Breast epithelium (tissue), 4 donors: Measurements from ENCODE around the gene RYK. TPM values are rescaled to one million over a fixed set of nuclear protein-coding genes. Genes with fewer than 3 reads are reported as not detected.
A peak's percentile ranks its signal among the peaks of the same experiment; 100 is the strongest.

Experiments
- DNase-seq, 2 donors: peaks; one replicate each; pipeline ENCODE4 v3.0.0-alpha.2; 2019; ENCODE audit warnings: low spot score in 2 of 2
- H3K27ac ChIP-seq, 2 donors: fragments of 200-600 bp; sonication (generic) in 1 of 2; one replicate each; pipeline ENCODE4 v1.5.1; 2016 to 2019; ENCODE audit warnings: mild to moderate bottlenecking in 1 of 2
- H3K27me3 ChIP-seq, 2 donors: fragments of 200-600 bp; sonication (generic) in 1 of 2; one replicate each; pipeline versions ENCODE4 v1.5.1 to v1.6.0; 2017 to 2019; ENCODE audit warnings: control low read depth in 1 of 2, mild to moderate bottlenecking in 1 of 2
- H3K36me3 ChIP-seq: fragments of 200-600 bp; one replicate; pipeline ENCODE4 v1.5.1; 2019
- H3K4me1 ChIP-seq, 2 donors: fragments of 200-600 bp; sonication (generic); one replicate each; pipeline ENCODE4 v1.5.1; 2016 to 2019; ENCODE audit warnings: control low read depth in 1 of 2
- H3K4me3 ChIP-seq, 3 donors: fragments of 200-600 bp; sonication (generic); 1 replicate in 2 of 3; 2 replicates in 1 of 3; pipeline ENCODE4 v1.5.1; 2016 to 2019; ENCODE audit warnings: mild to moderate bottlenecking in 3 of 3, moderate library complexity in 2 of 3
- H3K9me3 ChIP-seq, 2 donors: fragments of 200-600 bp; sonication (generic) in 1 of 2; one replicate each; pipeline ENCODE4 v1.5.1; 2016 to 2019; ENCODE audit warnings: control low read depth in 1 of 2
- POLR2A ChIP-seq: fragments of 450-650 bp; IDR thresholded peaks from one replicate; pipeline ENCODE4 v1.6.1; 2016; ENCODE audit warnings: antibody characterized with exemption, mild to moderate bottlenecking, moderate library complexity
- POLR2AphosphoS5 ChIP-seq, 3 donors: sonication (generic); formaldehyde crosslinking; IDR thresholded peaks; one replicate each; pipeline ENCODE4 v1.6.1; 2017; ENCODE audit warnings: antibody characterized with exemption in 3 of 3
- intact Hi-C: fragments of 100-400 bp; cut with DNase I; formaldehyde crosslinking; loops from one replicate; pipeline ENCODE4 v1.15.1; 2023; ENCODE audit warnings: low total_unique reads
- total RNA-seq, 3 donors: library from RNA; depleted of rRNA; stranded (reverse); fragments of >200 nt; gene quantifications; one replicate each; pipeline ENCODE4 v1.1.0, GENCODE V29; 2016
- TF ChIP-seq, protein P1 (sequence below), 3 donors: fragments of 450-650 bp; IDR thresholded peaks; one replicate each; pipeline ENCODE4 v1.5.1; 2016 to 2017; ENCODE audit warnings: antibody characterized with exemption in 3 of 3, mild to moderate bottlenecking in 3 of 3, moderate library complexity in 3 of 3

The RYK gene
- total RNA-seq, 3 donors from 2014 or later = 77.9 to 153 (median 150) TPM

DNA sequence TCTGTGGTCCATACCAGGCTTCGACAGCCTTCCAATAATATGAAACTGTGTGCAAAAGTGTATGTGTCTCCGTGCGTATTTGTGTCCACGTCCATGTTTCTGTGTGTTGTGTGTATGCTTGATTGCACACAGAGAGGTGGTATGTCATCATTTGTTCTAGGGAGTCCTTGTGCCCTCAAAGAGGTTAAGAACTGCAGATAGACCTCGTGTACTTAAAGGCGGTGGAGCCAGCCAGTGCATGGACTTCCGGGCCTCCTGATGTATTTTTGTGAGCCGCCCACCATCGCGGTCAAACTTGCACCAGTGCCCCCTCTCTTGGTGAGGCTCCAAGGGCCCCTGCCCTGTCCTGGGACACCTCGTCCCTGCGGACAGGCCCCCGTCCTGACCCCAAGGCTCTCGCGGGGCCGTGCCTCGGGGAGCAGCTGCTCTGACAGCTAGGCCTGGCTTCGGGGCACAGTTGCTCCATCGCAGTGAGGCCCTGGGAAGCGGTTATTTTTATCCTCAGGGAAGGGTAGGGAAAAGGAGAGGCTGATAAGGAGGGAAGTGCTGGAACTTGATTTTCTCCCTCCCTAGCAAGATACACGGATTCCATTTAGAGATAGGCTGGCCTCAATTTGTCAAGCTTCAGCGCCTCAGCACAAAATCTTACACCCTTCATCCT is 1.2 kb upstream of the RYK start:
- intact Hi-C loops = loop anchor here (2.0 kb wide), 1 partner anchor 77 kb away; no protein-coding TSS in a partner anchor
- Histone ChIP-seq H3K4me1 (peaks cover 0 to 6% of the 10 kb centered on the region in 2 donors), H3K27me3 (no peaks in the 10 kb centered on the region), H3K27ac (peak overlapping the region in 1 of 2 donors; percentile 99), H3K4me3 (no peak overlapping the region), H3K9me3 (no peaks in the 10 kb centered on the region), H3K36me3 (no peaks in the 10 kb centered on the region)
- DNase-seq = no peak
- TF ChIP-seq, protein P1, sequence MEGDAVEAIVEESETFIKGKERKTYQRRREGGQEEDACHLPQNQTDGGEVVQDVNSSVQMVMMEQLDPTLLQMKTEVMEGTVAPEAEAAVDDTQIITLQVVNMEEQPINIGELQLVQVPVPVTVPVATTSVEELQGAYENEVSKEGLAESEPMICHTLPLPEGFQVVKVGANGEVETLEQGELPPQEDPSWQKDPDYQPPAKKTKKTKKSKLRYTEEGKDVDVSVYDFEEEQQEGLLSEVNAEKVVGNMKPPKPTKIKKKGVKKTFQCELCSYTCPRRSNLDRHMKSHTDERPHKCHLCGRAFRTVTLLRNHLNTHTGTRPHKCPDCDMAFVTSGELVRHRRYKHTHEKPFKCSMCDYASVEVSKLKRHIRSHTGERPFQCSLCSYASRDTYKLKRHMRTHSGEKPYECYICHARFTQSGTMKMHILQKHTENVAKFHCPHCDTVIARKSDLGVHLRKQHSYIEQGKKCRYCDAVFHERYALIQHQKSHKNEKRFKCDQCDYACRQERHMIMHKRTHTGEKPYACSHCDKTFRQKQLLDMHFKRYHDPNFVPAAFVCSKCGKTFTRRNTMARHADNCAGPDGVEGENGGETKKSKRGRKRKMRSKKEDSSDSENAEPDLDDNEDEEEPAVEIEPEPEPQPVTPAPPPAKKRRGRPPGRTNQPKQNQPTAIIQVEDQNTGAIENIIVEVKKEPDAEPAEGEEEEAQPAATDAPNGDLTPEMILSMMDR (IDR thresholded peaks at IDR 0.05) = no peak
- TF ChIP-seq POLR2A (no peak), POLR2AphosphoS5 (IDR thresholded peaks at IDR 0.05) (no peak)

DNA sequence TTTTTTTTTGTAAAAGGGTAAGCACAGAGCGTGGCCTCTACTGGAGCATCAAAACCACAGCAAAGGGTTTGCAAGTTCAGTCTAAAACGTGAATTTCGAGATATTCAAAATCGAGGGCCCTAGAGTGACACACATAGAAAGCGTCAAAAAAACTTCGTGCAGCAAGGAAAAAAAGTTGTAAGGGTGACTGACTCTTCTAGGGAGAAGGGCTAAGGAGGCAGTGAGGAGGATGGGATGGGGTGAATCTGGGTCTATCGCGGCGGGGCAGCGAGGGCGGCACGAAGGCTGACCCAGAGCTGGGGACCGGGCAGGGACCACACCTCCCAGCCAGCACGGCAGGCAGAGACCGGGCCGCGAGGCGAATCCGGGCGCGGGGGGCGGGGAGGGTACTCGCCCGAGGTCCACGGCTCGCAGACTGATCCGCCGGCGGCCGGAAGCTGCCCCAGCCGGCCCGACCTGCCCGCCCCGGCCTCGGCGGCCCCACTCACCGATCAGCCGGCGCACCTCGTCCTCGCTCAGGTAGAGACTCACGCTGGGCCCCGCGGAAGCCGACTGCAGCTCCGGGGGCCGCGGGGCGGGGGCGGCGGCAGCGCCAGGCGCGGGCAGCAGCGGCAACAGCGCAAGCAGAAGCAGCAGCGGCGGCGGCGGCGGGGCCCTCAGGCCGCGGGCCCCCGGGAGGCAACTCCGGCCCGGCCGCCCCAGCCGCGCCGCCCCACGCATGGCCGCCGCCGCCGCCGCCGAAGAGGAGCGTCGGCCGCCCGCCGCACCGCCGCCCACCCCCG is 533 bp downstream of the RYK start:
- Histone ChIP-seq H3K4me3 (peak overlapping the region; percentile 82 to 99 (median 85)), H3K27me3 (no peaks in the 10 kb centered on the region), H3K4me1 (peaks cover 0 to 6% of the 10 kb centered on the region in 2 donors), H3K27ac (peak overlapping the region; percentile 92 to 99), H3K9me3 (no peaks in the 10 kb centered on the region), H3K36me3 (no peaks in the 10 kb centered on the region)
- DNase-seq = peak in 1 of 2 donors; percentile 57
- peak in 2 of 3 donors; percentile 14 to 34 for TF ChIP-seq POLR2AphosphoS5 (IDR thresholded peaks at IDR 0.05)
- TF ChIP-seq, protein P1 (IDR thresholded peaks at IDR 0.05) = no peak
- intact Hi-C loops = no loop called here

DNA sequence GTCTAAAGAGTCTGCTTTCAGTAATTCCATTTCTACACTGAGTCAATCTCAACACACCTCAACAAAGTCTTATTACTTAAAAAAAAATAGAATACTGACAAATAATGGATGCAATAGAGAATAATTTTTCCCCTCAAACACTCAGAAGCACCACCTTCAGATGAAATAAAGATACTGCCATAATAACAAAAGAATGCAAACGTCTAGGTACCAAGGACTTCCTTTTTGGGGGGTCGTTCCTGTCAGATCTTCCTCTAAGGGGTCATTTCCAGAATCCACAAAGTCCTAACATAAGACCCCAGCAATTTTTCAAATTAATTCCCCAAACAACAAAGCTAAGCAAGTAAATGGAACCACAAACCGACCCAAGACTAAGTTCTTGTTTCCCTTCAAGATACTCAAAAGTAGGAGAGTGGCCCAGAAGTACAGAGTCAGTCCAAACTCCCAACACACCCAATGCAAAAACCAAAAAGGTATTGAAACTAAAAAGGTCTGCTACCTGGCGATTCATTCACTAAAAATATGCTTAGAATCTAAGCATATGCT is 1.3 kb downstream of the RYK start:
- H3K27me3 ChIP-seq = no peaks in the 10 kb centered on the region
- peaks cover 0 to 6% of the 10 kb centered on the region in 2 donors for H3K4me1 ChIP-seq
- peak overlapping the region; percentile 82 to 99 (median 85) for H3K4me3 ChIP-seq
- no peaks in the 10 kb centered on the region for H3K36me3 ChIP-seq
- H3K27ac ChIP-seq = peak overlapping the region; percentile 33 to 92
- intact Hi-C loops = no loop called here
- TF ChIP-seq, protein P1 (IDR thresholded peaks at IDR 0.05) = no peak
- TF ChIP-seq POLR2A = no peak
- TF ChIP-seq POLR2AphosphoS5 (IDR thresholded peaks at IDR 0.05) = no peak
- no peaks in the 10 kb centered on the region for H3K9me3 ChIP-seq
- no peak for DNase-seq

DNA sequence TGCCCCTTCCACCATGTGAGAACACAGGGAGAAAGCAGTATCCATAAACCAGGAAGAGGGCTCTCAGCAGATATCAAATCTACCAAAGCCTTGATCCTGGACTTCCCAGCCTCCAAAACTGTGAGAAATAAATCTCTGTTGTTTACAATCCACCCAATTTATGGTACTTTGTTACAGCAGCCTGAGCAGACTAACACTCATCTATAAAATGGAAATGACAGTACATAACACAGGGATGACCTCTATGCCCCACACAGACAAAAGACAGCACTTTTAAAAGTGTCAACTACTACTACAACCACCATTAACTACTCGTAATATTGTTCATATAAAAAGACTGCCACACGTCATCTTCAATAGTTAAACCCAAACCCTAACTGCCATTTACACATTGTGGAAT is 5.7 kb downstream of the RYK start:
- intact Hi-C loops = no loop called here
- peaks cover 0 to 12% of the 10 kb centered on the region in 2 donors for H3K4me1 ChIP-seq
- H3K27ac ChIP-seq = peak overlapping the region; percentile 9 to 81

More for the DNA sequence above, 5.7 kb downstream of the RYK start:
- no peak for DNase-seq
- Histone ChIP-seq H3K27me3 (no peaks in the 10 kb centered on the region), H3K9me3 (no peaks in the 10 kb centered on the region), H3K36me3 (no peaks in the 10 kb centered on the region), H3K4me3 (no peak overlapping the region)
- TF ChIP-seq, protein P1 (IDR thresholded peaks at IDR 0.05) = no peak
